NCI-H1105 (cell line): ENCODE data around the gene CYP3A7.
"Not testable (repeated sequence)": the region's sequence is repeated elsewhere in the genome, so short reads cannot be mapped to it uniquely, and the experiment has no call there.

Source experiments
- DNase-seq: peaks from one replicate; lab custom pipeline; 2025; lab: John Stamatoyannopoulos, UW

The CYP3A7 gene

GRCh38 chr7:99666013-99666395, 69.0 kb downstream of the CYP3A7 start:
- DNase-seq: no peak

DNA sequence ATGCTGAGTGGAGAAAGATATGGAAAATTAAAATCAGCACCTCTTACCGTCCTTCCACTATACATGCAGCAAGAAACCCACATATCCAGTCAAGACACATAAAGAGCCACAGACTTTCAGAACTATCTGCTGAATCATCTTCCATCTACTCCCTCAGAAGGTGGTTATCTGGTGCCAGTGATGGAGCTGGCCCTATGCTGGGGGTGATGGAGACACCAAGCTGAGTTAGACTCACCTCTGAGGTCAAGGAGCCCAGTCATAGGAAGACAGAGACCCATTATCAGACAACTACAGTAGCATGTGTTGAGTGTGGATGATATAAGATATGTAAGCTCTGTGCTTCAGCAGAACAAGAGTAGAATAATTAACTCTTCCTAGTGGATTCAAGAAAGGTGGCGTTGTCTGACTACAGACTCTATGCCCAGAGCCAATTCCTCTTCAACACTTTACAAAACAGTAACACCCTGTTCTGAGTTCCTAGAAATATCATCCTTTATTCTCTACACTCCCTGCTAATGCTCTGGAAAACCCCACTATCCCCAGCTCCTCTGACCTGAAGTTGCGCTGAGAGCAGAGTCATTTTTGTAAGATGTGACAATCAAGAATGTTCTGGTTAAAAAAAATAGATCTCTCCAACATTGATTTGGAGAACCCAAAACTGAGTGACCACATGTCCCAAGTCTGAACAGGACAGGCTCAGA, 69.5 kb downstream of the CYP3A7 start:
- no peak for DNase-seq

- not testable (repeated sequence) for DNase-seq
Measured at GRCh38 chr7:99657879-99658278, 77.1 kb downstream of the CYP3A7 start.
